HG03025 (cell line): ENCODE measurements around the gene CDKAL1.

ENCODE experiments used
- ATAC-seq: cut with Tn5 transposase; IDR thresholded peaks from one replicate; pipeline ENCODE4 v1.9.1; 2021; ENCODE audit warnings: mild to moderate bottlenecking, moderate library complexity; ENCODE audit not compliant: unreplicated experiment, low FRiP score

CDKAL1 gene

DNA sequence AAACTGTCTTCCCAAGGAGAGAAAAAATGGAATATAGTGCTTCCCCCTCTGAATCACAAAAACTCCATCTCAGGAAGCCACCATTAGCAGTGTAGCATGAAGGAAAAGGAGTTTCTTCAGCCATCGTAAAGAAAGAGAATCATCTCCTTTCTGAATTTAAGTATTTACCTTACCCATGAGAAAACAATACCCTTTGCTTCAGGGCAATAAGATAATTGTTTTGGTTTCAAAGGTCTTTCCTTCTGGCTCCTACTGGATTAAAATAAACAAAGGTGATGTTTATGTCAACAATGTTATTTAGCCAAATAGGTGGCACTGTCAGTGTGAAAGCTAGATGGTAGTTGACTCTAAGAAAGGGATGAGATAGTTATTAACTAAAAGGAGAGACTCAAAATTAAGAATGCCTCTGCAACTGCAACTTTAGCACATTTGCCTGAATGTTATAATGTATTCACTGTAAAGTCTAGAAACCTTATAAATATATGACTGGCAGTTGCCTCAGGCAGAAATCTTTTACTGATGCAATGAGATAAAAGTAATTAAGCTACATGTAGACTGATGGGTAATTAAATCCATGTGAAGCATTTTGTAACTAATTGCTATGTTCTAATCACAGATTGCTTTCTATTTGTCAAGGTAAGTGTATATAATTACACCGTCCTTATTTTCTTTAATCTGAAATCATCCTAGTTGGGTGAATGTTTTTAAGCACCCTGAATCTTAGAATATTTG lies 399.0 kb downstream of the CDKAL1 start:
- ATAC-seq, result no peak

DNA sequence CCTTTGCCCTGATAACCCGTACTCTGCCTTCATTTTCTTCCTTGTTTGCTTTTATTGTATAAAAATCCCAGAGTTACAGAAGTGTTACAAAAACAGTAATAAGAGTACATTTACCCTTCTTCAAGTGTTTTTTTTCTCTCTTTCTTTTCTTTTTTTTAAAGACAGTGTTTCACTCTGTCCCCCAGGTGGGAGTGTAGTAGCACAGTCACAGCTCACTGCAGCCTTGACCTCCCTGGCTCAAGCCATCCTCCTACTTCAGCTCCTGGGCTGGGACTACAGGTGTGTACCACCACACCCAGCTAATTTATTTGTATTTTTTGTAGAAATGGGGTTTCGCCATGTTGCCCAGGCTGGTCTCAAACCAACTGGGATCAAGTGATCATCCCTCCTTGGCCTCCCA lies 402.7 kb downstream of the CDKAL1 start:
- no peak for ATAC-seq

DNA sequence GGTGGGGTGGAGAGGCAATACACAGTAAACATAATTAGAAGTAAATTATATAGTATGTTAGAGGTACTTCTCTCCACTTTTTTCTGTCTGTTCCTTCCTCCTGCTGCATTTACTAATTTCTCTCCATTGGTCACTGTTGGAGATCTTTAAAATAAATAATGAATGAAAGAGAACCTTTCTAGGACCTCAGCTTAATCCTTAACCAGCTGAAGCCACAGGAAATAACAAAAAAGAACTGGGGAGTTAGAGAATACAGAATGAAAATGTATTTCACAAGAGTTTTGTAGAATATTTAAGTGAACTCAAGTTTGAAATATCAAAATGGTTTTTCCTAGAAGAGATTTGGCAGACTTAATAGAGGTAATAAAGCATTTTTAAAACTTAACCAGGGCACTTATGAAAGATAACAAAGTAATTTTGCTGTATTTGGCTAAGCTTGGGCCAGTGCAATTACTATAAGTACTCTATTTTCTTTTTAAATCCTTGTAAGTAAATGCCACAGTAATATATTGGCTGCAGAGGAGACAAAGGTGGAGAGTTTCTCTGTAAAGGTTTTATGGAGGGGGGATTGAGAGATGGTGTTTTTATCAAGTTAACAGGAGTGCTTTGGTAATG lies 405.0 kb downstream of the CDKAL1 start:
- no peak for ATAC-seq

DNA sequence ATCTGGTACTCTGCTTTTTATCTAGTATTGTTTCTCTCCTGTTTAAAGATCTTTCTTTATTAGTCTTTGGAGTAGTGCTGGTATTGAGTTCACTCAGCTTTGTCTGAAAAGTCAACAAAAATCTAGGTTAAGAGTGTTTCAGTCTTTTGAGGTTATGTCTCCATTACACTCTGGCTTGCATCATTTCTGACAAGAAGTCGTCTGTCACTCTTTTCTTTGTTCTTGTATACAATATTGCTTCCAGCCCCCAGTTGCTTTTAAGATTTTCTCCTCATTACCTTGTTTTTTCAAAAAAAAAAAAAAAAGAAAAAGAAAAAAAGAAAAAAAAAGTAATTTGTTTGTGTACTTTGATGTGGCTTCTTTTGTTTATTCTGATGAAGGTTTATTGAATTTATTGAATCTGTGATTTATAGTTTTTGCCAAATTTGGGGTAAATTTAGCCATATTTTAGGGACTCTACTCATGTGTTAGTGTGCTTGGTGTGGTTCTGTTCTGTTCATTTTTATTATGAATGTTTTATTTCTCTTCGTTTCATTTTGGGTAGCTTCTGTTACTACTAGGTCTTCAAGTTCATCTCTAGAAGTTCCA lies 408.9 kb downstream of the CDKAL1 start:
- no peak for ATAC-seq

DNA sequence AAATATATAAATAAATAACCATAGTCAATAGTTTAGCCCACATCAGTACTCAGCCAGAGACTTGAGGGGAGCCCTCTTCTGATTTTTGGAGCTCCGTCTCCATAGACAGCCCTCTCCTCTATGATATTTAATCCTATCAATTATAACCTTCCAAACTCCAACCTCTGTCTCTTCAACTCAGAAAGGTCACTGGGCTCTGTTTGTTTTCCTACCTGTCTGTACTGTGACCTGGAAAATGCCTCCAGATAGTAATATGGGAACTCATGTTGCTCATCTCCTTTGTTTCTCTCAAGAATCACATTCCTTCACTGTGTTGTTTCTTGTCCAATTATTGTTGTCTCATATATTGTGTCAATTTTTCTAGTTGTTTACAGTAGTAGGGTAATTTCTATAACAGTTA lies 409.7 kb downstream of the CDKAL1 start:
- no peak for ATAC-seq

DNA sequence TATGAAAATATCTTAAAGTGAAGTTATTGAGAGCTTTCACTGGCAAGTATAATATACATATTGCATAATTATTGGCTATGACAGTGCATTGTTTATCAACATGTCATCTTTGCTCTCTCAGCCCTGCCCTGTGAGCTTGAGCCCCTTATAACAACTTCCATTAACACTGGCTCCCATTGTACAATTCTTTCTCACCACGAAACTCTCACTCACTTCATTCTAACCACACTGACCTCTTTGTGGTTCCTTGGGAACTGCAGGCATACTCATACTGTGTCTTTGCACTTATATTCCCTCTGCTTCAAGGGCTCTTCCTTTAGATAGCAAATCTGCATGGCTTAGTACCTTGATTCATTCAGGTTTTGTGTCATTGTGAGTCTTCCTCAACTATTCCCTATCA lies 411.8 kb downstream of the CDKAL1 start:
- no peak for ATAC-seq

DNA sequence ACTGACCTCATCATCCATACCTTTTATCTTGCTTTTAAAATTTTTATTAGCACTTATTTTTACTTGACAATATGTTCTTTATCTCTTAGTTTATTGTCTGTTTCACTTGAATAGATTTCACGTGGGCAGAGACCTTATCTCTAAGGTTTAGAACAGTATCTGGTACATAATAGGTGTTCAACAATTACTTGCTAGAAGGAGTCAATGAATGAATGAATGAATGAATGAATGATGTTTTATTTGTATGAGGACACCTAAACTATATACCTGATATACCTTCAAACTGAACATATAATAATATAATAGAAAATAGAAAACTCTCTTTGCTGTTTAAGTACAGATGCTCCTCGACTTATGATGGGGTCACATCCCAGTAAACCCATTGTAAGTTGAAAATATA lies 412.6 kb downstream of the CDKAL1 start:
- no peak for ATAC-seq

DNA sequence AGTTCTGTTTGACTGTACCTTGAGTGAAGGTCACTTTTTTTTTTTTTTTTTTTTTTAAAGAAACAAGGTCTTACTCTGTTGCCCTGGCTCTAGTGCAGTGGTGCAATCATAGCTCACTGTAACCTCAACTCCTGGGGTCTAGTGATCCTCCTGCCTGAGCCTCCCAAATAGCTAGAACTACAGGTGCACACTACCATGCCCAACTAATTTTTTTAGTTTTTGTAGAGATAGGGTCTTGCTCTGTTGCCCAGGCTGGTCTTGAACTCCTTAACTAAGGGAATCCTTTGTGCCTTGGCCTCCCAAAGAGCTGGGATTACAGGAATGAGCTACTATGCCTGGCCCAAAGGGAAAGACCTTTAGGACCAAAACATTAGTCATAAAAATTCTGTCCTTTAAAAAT lies 413.7 kb downstream of the CDKAL1 start:
- no peak for ATAC-seq

DNA sequence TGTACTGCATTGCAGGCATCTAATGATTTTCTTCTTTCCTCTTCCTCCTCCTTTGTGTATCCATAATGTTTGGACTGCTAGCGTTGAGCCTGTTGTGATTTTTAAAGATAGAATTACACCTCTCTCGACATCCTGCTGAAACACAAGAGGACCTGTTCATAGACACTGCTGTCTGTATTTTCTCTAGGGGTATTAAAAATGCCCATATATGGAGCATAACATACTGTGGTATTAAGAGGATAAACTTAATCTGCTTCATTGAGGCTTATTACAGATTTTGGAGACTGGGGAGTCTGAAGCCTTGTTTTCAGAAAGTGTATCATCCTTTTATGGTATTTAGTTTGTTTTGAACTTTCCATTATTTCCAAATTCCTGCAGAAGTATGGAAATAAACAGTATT lies 414.3 kb downstream of the CDKAL1 start:
- no peak for ATAC-seq

DNA sequence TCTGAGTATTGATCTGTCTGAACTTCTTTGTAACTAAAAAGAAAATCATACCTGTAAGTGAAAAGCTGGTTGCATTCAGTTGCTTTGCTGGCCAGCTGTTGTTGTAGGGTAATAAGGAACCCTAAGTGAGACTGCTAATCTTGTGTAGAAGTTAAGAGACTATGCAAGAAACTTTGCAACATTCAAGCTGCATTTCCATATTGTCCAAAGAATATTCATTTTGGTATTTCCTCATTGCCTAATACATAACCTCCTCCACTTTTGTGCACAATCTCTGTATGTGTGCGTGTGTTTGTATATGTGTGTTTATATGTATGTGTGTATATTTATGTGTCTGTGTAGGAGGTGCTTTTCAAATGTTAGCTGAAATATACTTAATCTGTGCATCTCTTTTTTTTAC lies 414.9 kb downstream of the CDKAL1 start:
- no peak for ATAC-seq

DNA sequence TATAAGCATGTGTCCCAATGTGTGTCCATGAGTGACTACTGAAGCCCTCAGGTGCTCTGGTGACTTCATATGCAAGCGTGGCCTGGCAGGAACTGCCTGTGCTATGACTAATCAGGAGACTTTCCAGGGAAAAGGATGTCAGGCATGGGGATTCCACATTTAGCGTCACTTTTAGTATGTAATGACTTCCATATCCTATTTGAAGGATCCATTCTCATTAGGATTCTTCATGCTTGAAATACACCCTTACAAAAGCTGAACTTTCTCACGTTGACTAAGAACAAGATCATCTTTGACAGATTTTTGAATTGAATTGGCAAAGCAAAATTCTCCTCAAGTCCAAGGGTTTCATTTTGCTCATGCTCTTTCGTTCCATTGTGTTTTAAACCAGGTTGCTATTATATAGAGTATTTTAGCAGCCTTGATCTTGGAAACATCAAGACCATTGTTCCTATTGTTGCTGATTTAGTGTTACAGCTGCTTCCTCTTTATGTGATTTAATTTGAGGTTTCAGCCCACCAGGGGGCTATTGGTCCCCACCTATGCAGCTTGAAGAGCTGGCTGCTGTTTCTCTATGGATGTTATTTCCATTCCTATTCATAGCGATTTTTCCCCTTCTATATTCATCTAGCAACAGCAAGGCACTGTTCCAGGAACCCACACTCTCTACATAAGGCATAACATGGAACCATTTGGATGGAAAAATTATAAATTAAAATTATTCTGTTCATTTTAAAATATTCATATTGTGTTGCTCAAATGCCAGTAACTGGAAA lies 418.6 kb downstream of the CDKAL1 start:
- no peak for ATAC-seq

DNA sequence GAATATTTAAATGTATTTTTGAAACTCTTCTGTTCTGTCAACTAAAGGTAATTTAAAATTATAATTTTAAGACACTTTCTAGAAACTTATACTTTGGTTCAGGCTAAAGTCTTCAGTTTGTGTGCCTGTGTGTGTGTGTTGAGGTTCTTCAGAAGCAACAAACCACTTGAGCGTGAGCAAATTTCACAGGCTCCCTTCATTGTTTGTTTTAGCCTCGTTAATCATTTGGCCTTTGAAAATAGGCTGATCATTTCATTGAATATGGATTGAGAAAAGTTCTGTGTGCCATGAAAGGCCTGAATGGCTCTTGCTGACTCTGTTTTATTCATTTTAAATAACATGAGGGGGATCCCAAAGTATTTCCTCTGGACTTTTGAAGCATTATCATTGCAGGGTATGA lies 420.1 kb downstream of the CDKAL1 start:
- ATAC-seq, result no peak

DNA sequence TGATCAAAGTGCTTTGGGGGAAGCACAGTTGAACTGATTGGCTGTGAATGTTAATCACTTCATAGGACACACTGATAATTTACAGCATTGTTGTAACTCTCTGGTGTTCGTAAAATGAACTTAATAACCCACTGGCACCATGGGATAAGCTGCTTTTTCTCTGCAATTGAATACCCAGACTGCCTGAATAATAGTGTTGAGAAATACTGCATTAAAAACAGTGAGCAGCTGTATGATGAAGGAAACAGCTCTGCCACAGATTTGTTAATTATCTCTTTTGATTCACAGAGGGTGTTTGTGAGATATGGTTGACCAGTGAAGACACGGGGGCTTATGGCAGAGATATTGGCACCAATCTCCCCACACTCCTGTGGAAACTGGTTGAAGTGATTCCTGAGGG lies 420.9 kb downstream of the CDKAL1 start:
- ATAC-seq, result no peak

DNA sequence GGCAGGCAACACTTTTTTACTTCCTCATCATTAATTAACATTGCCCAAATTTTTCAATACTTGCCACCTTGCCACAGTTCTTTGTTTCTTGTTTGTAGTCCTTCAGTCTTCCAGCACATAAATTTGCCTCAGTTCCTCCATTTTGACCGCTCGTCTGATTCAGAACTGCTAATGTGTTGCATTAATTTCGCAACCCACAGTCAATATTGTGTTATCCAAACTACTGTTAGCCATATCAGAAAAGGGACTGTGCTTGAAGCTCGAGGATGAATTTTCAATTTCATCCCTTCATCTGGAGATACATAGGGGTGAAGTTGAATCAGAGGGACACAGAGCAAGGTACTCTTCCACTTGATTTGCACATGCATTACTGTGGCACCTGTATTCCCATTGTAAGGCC lies 421.5 kb downstream of the CDKAL1 start:
- ATAC-seq, result no peak

DNA sequence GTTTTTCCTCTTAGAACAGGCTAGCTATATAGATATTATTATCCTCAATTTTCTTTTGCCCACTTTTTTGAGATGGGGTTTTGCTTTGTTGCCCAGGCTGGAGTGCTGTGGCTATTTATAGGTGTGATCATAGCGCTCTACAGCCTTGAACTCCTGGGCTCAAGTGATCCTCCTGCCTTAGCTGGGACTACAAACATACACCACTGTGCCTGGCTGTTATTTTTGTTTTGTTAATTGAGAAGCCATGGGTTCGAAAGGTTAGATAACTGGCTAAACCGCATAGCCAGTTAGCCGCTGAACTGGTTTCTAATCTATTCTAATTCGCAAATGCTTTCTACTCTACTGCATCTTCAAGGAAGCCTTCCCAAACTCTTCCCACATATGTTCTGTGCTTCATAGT lies 425.8 kb downstream of the CDKAL1 start:
- ATAC-seq, result no peak

DNA sequence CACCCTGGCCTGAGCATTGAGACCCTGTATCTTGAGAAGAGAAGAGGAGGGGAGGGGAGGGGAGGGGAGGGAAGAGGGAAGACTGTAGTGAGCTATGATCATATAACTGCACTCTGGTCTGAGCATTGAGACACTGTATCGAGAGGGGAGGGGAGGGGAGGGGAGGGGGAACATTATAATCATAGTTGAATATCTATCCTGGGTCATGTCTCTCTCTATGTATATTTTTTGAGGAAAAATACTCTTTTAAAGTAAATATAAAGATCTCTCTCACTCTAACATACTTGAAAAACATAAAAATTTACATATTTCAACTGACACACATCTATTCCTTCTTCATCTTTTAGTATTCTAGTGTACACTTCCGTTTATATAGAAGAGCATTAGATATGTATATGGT lies 431.0 kb downstream of the CDKAL1 start:
- no peak for ATAC-seq

DNA sequence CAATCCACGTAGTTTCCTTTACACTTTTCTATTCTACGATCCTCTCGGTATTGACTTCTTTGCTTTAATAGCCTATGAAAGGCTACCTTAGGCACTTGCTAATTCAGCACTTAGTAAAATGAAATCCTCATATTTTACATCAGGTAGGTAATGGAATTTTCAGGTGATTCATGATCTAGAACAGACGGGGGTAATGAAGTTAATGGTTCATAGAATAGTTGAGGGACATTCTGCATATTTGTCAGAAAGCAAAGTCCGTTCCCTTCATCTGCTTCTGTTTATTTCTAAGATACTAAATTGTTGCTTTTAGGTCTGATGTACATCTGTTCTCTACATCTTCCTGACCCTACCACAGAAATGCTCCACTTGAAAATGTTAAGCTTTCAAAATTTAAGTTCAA lies 431.7 kb downstream of the CDKAL1 start:
- ATAC-seq, result no peak

DNA sequence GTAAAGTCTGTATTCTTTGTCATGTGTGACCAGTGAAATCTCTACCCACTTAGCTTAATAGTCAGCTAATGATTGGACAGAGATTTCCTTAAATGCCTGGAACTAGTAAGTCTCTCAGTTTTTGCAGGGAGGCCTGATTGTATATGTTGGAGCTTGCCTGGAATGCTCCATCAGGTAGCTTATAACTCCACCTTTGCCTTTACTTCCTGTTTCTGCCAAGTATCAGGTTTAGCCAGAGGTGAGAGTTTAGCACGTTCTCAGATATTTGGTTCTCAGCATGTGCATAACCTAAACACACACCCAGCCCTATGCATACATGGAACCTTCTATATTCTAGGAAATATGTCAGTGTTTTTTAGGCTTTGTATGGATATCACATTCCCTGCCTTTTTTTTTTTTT lies 435.3 kb downstream of the CDKAL1 start:
- no peak for ATAC-seq

DNA sequence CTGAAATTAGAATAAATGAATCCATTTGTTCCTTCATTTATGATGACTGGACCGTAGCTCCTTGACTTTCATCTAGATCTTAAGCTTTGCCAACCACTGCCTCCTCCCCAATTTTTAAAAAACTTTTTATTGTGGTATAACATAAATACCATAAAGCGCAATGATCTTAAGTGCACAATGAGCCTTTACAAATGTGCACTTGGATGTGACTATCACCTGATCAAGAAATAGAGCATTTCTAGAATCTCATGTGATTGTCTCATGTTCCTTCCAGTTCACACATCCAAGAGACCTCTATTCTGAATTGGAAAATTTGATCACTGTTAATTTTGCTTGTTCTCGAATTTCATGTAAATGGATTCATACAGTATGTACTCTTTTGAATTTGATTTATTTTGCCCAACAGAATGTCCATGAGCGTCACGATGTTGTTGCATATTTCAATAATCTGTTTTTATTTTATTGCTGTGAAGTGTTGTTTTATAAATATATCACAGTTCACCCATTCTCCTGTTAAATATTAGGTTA lies 442.2 kb downstream of the CDKAL1 start:
- no peak for ATAC-seq

DNA sequence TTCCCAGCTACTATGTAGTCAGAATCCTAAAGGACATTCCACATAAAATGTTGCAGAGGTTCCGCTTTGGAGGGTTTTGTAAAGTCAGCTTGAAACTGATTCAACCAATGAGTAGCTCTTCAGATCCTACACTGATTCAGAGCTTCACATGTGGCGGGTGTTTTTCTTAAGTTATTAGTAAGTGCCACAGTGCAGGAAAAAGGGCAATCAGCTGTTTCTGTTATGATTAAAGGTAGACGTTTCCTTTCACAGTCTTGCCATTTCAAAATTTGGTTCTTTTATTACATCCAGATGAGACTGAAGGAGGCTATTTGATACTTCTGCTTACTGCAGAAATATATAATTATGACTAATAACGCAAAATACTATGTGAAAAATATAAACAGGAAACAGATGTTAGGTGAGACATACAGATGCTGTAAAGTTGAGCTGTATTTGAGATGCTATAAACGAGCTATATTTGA lies 443.9 kb downstream of the CDKAL1 start:
- ATAC-seq, result peak; percentile 57

DNA sequence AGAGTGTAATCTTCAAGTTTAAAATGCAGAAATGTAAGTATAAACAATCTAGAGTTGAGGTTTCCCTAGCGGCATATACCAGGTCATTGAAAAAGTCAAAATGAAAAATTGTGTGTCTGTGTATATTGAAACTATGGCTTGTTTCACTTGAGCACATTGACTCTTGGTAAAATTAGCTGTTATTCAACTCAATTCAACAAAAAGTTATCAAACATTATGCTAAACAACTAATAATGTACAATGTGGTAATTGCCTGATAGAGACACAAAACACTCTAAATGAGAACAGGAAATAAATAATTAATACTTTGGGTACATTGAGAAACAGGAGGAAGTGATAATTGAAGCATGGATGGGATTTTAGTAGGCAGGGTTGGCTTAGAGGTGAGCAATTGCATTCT lies 444.8 kb downstream of the CDKAL1 start:
- no peak for ATAC-seq
